Calu3 (cell line): ENCODE results near the gene ARHGEF19. TPM values are rescaled to one million over a fixed set of nuclear protein-coding genes. Genes with fewer than 3 reads are reported as not detected.
"Not testable (repeated sequence)": the region's sequence is repeated elsewhere in the genome, so short reads cannot be mapped to it uniquely, and the experiment has no call there.

ENCODE experiments used
- BruUV-seq: library from RNA; stranded (reverse); fragments of 400-500 nt; replicated peaks from 2 replicates; lab custom pipeline; 2021; lab: Mats Ljungman, UMichigan
- CTCF ChIA-PET: fragments of 300-600 bp; sonication (Branson Sonifier 250); formaldehyde crosslinking; loops from one replicate; lab custom pipeline; 2022; ENCODE audit warnings: antibody characterized with exemption; lab: Charles Lee
- DNase-seq: peaks from one replicate; pipeline ENCODE4 v3.0.0; 2022
- H3K27ac Mint-ChIP-seq: one replicate; pipeline ENCODE4 v1.8.0; 2022; ENCODE audit warnings: mixed read lengths; ENCODE audit not compliant: unreplicated experiment
- H3K27me3 Mint-ChIP-seq: one replicate; pipeline ENCODE4 v1.8.0; 2022; ENCODE audit warnings: mixed read lengths; ENCODE audit not compliant: unreplicated experiment
- H3K36me3 Mint-ChIP-seq: one replicate; pipeline ENCODE4 v1.8.0; 2022; ENCODE audit warnings: mild to moderate bottlenecking, moderate library complexity, mixed read lengths; ENCODE audit not compliant: insufficient read depth, unreplicated experiment
- H3K4me1 Mint-ChIP-seq: one replicate; pipeline ENCODE4 v1.8.0; 2022; ENCODE audit warnings: mild to moderate bottlenecking, low read depth, mixed read lengths; ENCODE audit not compliant: unreplicated experiment
- H3K4me3 Mint-ChIP-seq: one replicate; pipeline ENCODE4 v1.8.0; 2022; ENCODE audit warnings: mild to moderate bottlenecking, low read depth, moderate library complexity, mixed read lengths; ENCODE audit not compliant: unreplicated experiment
- H3K9me3 Mint-ChIP-seq: one replicate; pipeline ENCODE4 v1.8.0; 2022; ENCODE audit warnings: low read depth, mixed read lengths; ENCODE audit not compliant: unreplicated experiment
- intact Hi-C: fragments of 100-400 bp; cut with micrococcal nuclease; formaldehyde crosslinking; loops from one replicate; pipeline ENCODE4 v1.10.0; 2022; ENCODE audit not compliant: unreplicated experiment
- total RNA-seq: library from RNA; stranded (reverse); gene quantifications from 2 replicates; pipeline ENCODE4 v1.2.3, GENCODE V29; 2022
- TF ChIP-seq, protein P1 (sequence below): fragments of 200-600 bp; IDR thresholded peaks from one replicate; pipeline ENCODE4 v1.8.0; 2022; ENCODE audit warnings: antibody characterized with exemption; ENCODE audit not compliant: unreplicated experiment

ARHGEF19 gene
- total RNA-seq, 1 experiment from 2014 or later, result 17.2 TPM

DNA sequence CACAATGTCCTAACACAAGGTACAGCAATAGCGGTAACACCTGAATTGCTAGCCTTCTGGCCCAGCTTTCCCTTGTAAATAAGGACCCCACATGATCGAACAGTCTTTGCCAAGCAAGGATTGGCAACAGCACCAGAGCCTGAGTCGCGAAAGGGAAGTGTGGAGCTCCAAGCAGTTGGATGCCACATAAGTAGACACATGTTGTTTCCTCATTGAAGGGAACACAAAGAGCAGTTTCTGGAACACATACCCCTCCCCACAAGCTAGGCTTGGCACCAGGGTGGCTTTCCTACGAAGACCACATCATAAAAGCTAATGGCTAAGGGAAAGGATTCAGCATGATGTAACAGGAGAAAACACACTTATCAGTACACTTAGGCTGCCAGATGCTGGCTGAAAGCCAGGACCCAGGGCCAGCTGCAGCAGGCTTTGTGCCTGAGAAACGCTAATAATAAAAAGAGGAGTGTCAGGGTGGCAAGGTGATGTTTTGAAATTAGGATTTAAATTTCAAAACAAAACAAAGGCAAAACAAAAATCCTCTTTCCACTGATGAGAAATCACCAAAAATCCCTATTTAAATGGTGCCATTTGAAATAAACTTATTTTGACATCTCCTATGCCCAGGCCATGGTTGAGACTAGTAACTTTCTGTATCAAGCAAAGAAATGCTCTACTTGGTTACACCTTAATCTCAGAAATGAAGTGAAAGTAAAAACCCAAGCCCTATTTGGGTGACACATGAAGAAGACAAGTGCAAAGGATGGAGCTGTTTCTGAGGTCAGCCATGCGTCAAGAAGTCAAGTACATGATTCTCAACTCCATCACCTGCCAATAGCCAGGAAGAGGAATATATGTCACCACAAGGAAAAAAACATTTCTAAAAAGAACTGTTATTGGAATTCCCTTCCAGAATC, 36.4 kb upstream of the ARHGEF19 start:
- intact Hi-C loops, result no loop called here
- peaks cover 27% of the 10 kb centered on the region for H3K36me3 Mint-ChIP-seq
- TF ChIP-seq, protein P1, sequence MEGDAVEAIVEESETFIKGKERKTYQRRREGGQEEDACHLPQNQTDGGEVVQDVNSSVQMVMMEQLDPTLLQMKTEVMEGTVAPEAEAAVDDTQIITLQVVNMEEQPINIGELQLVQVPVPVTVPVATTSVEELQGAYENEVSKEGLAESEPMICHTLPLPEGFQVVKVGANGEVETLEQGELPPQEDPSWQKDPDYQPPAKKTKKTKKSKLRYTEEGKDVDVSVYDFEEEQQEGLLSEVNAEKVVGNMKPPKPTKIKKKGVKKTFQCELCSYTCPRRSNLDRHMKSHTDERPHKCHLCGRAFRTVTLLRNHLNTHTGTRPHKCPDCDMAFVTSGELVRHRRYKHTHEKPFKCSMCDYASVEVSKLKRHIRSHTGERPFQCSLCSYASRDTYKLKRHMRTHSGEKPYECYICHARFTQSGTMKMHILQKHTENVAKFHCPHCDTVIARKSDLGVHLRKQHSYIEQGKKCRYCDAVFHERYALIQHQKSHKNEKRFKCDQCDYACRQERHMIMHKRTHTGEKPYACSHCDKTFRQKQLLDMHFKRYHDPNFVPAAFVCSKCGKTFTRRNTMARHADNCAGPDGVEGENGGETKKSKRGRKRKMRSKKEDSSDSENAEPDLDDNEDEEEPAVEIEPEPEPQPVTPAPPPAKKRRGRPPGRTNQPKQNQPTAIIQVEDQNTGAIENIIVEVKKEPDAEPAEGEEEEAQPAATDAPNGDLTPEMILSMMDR, result no peak

DNA sequence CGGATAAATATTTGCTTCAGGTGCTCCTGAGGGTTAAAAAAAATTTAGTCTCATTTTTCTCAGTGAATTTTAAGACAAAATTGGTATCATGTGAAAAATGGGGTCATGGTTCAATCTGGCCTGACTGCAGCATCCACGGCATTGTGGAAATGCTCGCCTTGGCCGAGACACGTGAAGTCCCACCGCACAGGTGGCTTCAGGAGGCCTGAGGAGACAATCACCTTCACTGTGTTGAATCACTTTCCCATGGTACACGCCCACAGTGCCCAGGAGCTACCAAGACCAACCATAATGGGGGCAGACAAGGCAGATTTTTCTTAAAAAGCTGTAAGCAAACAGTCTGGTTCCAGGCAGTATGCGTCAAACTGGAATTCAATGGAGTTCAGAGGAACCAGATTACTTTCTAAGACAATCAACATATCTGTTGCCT, 35.6 kb upstream of the ARHGEF19 start:
- intact Hi-C loops, result no loop called here
- CTCF ChIA-PET, result interaction anchor here (1.4 to 1.7 kb wide), 2 partner anchors 115 to 169 kb away, joined by 6 to 7 read pairs; no protein-coding TSS in a partner anchor
- peak overlapping the region; percentile 74 for H3K27ac Mint-ChIP-seq

More for the DNA sequence above, 36.4 kb upstream of the ARHGEF19 start:
- DNase-seq, result peak; percentile 65
- Mint-ChIP-seq H3K4me1 (peaks cover 35% of the 10 kb centered on the region), H3K27me3 (no peaks in the 10 kb centered on the region), H3K9me3 (no peaks in the 10 kb centered on the region), H3K27ac (peak overlapping the region; percentile 74), H3K4me3 (peak overlapping the region; percentile 32)
- no TSS peak for BruUV-seq
- CTCF ChIA-PET, result interaction anchor here (1.4 to 1.7 kb wide), 2 partner anchors 115 to 169 kb away, joined by 6 to 7 read pairs; no protein-coding TSS in a partner anchor

GRCh38 chr1:16247441-16247840, 35.0 kb upstream of the ARHGEF19 start:
- H3K27ac Mint-ChIP-seq, result no peak overlapping the region
- peaks cover 35% of the 10 kb centered on the region for H3K4me1 Mint-ChIP-seq
- no peaks in the 10 kb centered on the region for H3K27me3 Mint-ChIP-seq
- CTCF ChIA-PET, result no interaction called here
- no peak overlapping the region for H3K4me3 Mint-ChIP-seq
- TF ChIP-seq, protein P1, result no peak
- no TSS peak for BruUV-seq
- intact Hi-C loops, result no loop called here
- H3K9me3 Mint-ChIP-seq, result no peaks in the 10 kb centered on the region
- no peak for DNase-seq
- peaks cover 27% of the 10 kb centered on the region for H3K36me3 Mint-ChIP-seq

More for the DNA sequence above, 35.6 kb upstream of the ARHGEF19 start:
- H3K4me3 Mint-ChIP-seq, result no peak overlapping the region
- H3K36me3 Mint-ChIP-seq, result peaks cover 27% of the 10 kb centered on the region
- peaks cover 35% of the 10 kb centered on the region for H3K4me1 Mint-ChIP-seq
- TF ChIP-seq, protein P1, result no peak
- DNase-seq, result no peak
- no TSS peak for BruUV-seq
- no peaks in the 10 kb centered on the region for H3K27me3 Mint-ChIP-seq
- no peaks in the 10 kb centered on the region for H3K9me3 Mint-ChIP-seq

GRCh38 chr1:16246961-16247360, 34.5 kb upstream of the ARHGEF19 start:
- H3K4me3 Mint-ChIP-seq, result no peak overlapping the region

GRCh38 chr1:16246239-16246638, 33.8 kb upstream of the ARHGEF19 start:
- CTCF ChIA-PET, result interaction anchor here (0.7 to 1.1 kb wide), 2 partner anchors 29 to 69 kb away, joined by 3 read pairs; no protein-coding TSS in a partner anchor

More at GRCh38 chr1:16246961-16247360, 34.5 kb upstream of the ARHGEF19 start:
- no peak for DNase-seq
- H3K27ac Mint-ChIP-seq, result no peak overlapping the region
- peaks cover 32% of the 10 kb centered on the region for H3K4me1 Mint-ChIP-seq
- peaks cover 27% of the 10 kb centered on the region for H3K36me3 Mint-ChIP-seq
- BruUV-seq, result no TSS peak
- H3K9me3 Mint-ChIP-seq, result no peaks in the 10 kb centered on the region
- TF ChIP-seq, protein P1, result no peak
- CTCF ChIA-PET, result no interaction called here
- no peaks in the 10 kb centered on the region for H3K27me3 Mint-ChIP-seq
- intact Hi-C loops, result no loop called here

More at GRCh38 chr1:16246239-16246638, 33.8 kb upstream of the ARHGEF19 start:
- H3K4me3 Mint-ChIP-seq, BruUV-seq, H3K9me3 Mint-ChIP-seq, H3K27me3 Mint-ChIP-seq, DNase-seq, intact Hi-C loops, H3K27ac Mint-ChIP-seq: not testable (repeated sequence)
- peaks cover 27% of the 10 kb centered on the region for H3K36me3 Mint-ChIP-seq
- peaks cover 26% of the 10 kb centered on the region for H3K4me1 Mint-ChIP-seq
